ENCODE data around the gene CHRM2.

CHRM2 gene

GRCh38 chr7:136914016-136914415 lies 45.6 kb downstream of the CHRM2 start:
- TF ChIP-seq, protein P1, sequence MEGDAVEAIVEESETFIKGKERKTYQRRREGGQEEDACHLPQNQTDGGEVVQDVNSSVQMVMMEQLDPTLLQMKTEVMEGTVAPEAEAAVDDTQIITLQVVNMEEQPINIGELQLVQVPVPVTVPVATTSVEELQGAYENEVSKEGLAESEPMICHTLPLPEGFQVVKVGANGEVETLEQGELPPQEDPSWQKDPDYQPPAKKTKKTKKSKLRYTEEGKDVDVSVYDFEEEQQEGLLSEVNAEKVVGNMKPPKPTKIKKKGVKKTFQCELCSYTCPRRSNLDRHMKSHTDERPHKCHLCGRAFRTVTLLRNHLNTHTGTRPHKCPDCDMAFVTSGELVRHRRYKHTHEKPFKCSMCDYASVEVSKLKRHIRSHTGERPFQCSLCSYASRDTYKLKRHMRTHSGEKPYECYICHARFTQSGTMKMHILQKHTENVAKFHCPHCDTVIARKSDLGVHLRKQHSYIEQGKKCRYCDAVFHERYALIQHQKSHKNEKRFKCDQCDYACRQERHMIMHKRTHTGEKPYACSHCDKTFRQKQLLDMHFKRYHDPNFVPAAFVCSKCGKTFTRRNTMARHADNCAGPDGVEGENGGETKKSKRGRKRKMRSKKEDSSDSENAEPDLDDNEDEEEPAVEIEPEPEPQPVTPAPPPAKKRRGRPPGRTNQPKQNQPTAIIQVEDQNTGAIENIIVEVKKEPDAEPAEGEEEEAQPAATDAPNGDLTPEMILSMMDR (IDR thresholded peaks at IDR 0.05): no peak
- Histone ChIP-seq H3K4me3 (no peak overlapping the region), H3K27ac (no peak overlapping the region)
- no peak for DNase-seq (ENCODE audit: low spot score)

GRCh38 chr7:136919820-136920219 lies 51.4 kb downstream of the CHRM2 start:
- no peak overlapping the region for H3K4me3 ChIP-seq
- TF ChIP-seq, protein P1 (IDR thresholded peaks at IDR 0.05): no peak
- no peak overlapping the region for H3K27ac ChIP-seq
- no peak for DNase-seq (ENCODE audit: low spot score)

DNA sequence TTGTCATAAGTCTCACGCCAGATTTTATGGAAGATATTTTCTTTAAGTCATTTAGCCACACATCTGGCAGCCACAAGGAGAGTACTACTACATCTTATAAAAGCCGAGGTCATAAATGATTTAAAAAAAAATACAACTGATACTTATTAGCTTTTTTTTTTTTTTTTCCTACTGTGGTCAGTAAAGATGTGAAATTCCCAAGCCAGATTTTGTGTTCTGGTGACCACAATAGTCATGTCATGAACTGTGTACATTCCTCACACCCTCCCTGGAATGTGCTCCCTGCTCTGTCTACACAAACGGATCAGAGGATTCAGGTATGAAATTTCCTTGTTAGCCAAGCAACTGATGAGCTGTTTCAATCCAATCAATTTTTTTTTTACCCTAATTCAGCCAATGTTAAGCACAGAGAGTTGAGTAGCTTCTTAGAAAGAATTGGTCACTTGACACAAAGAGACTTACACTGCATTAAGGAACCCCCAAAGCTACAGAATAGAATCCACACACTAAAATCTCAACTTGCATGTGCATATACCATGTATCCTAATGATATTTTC lies 54.7 kb downstream of the CHRM2 start:
- DNase-seq (ENCODE audit: low spot score): no peak
- no peak overlapping the region for H3K4me3 ChIP-seq
- H3K27ac ChIP-seq: no peak overlapping the region
- TF ChIP-seq, protein P1 (IDR thresholded peaks at IDR 0.05): no peak

DNA sequence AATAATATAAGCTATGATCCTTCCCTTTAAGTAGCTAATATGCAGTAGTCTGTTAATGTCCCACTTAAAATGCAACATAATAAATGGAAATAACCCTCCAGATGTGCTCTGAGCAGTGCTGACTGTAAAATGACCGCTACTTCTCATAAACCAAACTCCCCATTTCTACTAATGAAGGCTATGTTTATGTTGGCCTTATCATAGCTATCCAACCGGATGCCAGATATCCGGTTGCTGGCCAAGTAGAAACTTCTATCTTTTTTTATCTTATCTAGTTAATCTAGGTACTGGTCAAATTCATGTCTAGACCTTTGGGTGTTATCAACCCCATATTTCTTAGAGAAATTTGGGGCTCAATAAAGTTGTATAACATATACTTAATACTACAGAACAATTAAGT lies 56.6 kb downstream of the CHRM2 start:
- no peak overlapping the region for H3K4me3 ChIP-seq
- DNase-seq (ENCODE audit: low spot score): no peak
- TF ChIP-seq, protein P1 (IDR thresholded peaks at IDR 0.05): no peak
- no peak overlapping the region for H3K27ac ChIP-seq

GRCh38 chr7:136925556-136925955 lies 57.1 kb downstream of the CHRM2 start:
- no peak for DNase-seq (ENCODE audit: low spot score)
- TF ChIP-seq, protein P1 (IDR thresholded peaks at IDR 0.05): no peak
- no peak overlapping the region for H3K4me3 ChIP-seq
- H3K27ac ChIP-seq: no peak overlapping the region

DNA sequence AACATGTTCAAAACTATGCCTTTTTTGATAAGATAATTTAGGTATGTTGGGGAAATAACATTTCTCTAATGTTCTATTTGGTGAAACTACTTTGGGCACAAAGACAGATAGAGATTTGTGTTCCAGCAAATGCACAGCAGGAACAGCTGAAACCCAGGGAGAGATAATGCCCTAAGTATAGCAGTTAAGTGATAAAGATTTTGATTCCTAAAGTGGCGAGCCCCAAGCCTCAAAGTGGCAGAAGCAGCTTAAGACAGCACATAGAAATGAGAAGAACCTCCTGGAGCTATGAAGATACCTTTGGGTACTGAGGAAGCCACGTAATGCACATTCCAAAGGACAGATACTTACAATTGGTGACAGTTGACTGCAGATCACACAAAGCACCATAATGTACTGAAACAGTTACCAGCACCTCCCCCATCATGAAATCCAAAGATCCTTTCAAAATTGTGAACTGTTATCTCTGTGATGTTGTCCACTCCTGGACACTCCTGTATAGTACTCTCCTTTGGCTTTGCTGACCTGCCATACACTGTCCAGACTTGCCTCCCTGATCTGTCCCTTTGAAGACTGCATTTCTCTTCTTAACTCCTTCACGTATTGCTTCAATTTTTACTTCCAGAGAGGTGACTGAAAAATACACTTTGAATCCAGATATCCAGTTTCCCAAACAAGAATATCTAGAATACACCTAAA lies 62.9 kb downstream of the CHRM2 start:
- no peak for DNase-seq (ENCODE audit: low spot score)
- no peak overlapping the region for H3K4me3 ChIP-seq

More for the DNA sequence above, 62.9 kb downstream of the CHRM2 start:
- TF ChIP-seq, protein P1 (IDR thresholded peaks at IDR 0.05): no peak
- H3K27ac ChIP-seq: no peak overlapping the region

All from coronary artery (tissue), 2 donors.